ENCODE results near the gene UBAP1. TPM values are rescaled to one million over a fixed set of nuclear protein-coding genes. Genes with fewer than 3 reads are reported as not detected.
"Not testable (repeated sequence)": the region's sequence is repeated elsewhere in the genome, so short reads cannot be mapped to it uniquely, and the experiment has no call there.

Gene UBAP1
- total RNA-seq, 1 donor = 25.3 TPM

DNA sequence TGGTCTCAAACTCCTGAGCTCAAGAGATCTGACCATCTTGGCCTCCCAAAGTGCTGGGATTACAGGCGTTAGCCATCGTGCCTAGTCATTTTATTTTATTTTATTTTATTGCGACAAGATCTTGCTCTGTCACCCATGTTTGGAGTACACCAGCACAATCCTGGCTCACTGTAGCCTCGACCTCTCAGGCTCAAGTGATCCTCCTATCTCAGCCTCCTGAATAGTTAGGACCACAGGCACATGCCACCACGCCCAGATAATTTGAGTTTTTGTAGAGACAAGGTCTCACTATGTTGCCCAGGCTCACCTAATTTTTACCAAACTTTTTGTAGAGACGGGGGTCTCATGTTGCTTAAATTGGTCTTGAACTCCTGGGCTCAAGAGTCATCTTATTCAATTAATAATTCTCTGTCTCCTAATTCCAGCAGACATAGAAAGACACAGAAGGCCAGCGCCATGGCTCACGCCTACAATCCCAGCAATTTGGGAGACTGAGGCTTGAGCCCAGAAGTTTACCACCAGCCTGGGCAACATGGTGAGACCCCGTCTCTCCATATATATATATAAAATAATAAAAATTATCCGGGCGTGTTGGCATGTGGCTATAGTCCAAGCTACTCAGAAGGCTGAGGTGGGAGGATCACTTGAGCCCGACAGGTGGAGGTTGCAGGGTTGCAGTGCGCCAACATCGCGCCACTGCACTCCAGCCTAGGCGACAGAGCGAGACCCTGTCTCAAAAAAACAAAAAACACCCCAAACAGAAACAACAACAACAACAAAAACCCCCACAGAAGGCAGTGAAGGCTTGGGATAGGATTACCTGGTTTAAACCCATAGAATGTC lies 1.0 kb upstream of the UBAP1 start:
- DNase-seq (ENCODE audit: low read depth in 2 of 3, low spot score in 2 of 3) = no peak

DNA sequence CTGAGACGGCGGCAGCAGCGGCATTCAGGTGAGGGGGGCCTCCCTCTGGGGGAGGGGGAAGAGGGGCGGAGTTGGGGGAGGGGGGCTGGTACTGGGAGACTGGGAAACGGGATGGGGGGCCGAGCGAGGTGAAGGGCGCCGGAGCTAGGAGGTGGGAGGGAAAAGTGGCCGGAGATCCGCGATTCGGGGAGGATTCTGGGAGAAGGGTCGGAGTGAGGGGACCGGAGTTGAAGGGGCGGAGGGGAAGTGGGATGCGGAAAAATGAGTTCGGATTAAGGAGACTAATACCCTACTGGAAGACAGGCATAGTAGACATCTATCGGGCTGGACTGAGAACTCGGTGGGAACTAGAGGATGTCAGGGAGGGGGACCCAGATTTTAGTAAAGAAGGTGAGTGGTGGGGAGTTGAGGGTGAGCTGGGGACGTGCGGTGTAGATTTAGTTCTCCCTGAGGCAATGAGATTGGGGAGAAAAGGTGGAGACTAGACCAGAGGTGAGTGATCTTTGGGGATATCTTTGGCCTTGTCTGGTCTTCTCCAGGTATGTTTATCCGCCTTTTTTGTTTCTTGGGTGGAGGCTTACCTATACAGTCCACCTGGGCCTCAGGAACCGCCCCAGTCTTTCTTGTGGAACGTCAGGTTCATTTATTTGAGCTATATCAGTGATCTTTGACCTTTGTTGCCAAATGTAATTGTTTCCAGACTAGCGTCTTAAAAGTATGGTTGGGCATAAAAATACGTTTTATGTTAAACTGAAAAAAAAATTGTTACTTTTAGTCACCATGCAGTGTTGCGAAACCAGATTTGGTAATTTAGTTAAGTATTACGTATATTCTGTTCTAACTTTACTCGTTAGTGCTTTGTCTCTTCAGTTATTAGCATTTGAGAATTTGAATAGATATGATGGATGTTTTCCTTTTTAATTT lies 632 bp downstream of the UBAP1 start:
- peak in 1 of 3 donors; percentile 24 for DNase-seq (ENCODE audit: low read depth in 2 of 3, low spot score in 2 of 3)

DNA sequence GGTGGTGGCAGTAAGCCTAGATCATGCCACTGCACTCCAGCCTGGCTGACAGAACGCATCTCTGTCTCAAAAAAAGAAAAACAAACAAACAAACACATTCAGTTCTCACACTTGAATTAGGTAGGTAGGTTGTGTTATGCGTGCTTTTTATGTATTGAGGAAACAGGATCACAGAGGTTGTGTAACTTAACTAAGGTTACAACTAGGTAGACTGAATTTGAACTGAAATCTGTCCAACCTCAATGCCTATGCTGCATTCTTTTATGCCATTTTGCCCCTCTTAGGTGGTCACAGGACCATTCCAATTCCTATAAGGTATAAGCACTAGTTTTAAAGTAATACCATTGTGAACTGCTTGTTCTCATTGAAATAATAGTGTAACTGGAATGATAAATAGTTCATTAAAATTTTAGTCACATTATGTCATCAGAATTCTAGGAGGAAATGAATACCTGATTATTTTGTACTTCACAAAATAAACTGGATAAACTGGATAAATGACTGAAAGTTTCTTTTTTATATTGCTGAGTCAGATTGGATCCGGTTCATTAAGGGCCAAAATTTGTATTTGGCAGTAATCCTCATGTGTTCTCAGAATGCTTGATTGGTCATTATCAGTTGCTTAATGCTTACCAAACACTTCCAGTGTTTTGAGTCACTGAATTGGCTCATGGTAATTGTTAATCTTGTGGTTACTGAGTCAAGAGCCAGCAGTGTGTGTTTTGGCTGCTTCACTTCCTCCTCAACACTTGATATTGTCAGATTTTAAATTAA lies 7.1 kb downstream of the UBAP1 start:
- peak in 2 of 3 donors; percentile 78 to 83 for DNase-seq (ENCODE audit: low read depth in 2 of 3, low spot score in 2 of 3)

DNA sequence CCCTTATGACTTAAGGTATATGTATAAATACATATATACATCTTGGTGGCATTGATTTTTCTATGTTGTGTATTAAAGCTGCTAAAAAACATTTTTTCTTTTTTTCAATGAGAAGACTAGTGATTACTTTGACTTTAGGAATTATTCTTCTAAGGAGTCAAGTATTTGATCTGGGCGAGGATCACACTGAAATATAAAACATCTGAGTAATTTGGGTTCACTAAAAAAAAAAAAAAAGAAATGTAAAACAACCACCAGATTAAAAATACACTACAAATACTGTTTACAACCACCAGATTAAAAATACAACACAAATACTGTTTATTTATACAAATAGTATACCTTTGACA lies 9.0 kb downstream of the UBAP1 start:
- DNase-seq (ENCODE audit: low read depth in 2 of 3, low spot score in 2 of 3) = no peak

DNA sequence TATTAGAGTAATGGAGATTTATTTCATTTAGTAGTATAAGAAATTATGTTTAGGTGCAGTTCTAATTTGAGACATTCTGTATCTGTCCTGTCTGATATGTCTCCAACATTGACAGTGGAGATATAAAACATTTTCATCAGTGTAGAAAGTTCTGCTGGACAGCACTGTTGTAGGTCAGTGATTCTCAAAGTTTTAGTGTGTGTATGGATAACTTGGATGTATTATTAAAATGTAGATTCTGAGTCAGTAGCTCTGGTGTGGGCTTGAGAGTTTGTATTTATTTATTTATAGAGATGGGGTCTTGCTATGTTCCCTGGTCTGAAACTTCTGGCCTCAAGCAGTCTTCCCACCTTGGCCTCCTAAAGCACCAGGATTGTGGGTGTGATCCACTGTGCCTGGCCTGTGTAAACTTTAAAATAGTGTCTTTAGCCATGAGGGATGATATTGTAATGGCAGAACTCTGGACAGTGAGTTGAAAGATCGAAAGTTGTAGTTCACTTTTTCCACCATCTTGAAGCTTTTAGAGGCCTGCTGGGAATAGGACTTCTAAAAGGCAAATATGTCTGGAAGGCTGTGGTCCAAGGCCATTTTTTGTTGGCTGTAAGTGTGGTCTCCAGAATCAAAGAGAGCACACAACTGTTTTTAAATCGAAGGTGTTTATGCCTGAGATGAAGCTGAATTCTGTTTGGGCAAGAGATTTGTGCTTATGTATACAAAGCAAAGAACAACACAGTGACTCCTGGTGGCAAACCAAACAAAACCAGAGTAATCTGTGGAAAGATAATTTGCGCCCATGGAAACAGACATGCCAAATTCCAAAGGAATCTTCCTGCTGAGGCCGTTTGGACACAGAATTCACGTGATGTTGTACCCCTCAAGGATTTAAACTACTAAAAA lies 12.4 kb downstream of the UBAP1 start:
- DNase-seq (ENCODE audit: low read depth in 2 of 3, low spot score in 2 of 3) = no peak

DNA sequence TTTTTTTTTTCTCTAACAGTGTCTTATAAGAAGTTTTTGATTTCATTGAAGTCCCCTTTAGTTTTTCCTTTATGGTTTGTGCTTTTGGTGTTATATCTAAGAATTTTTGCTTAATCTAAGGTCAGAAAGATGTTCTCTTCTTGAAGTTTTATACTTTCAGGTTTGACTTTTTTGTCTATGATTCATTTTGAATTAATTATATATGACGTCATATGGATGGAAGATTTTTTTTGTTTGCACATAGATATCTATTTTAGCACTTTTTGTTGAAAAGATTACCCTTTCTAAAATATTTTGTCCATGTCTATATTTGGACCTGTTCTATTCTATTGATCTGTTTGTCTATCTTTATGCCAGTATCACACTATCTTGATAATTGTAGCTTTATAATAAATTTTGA lies 16.3 kb downstream of the UBAP1 start:
- DNase-seq (ENCODE audit: low read depth in 2 of 3, low spot score in 2 of 3) = no peak

DNA sequence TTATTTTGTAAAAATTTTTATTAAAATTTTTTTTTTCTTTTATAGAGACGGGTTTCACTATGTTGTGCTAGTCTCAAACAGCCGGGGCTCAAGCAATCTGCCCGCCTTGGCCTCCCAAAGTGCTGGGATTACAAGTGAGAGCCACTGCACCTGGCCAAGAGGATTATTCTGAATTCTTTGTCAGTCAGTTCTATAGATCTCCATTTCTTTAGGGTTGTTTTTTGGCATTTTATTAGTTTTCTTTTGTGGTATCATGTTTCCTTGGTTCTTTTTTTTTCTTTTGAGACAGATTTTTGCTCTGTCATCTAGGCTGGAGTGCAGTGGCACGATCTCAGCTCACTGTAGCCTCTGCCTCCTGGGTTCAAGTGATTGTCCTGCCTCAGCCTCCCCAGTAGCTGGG lies 18.4 kb downstream of the UBAP1 start:
- DNase-seq (ENCODE audit: low read depth in 2 of 3, low spot score in 2 of 3) = not testable (repeated sequence)

DNA sequence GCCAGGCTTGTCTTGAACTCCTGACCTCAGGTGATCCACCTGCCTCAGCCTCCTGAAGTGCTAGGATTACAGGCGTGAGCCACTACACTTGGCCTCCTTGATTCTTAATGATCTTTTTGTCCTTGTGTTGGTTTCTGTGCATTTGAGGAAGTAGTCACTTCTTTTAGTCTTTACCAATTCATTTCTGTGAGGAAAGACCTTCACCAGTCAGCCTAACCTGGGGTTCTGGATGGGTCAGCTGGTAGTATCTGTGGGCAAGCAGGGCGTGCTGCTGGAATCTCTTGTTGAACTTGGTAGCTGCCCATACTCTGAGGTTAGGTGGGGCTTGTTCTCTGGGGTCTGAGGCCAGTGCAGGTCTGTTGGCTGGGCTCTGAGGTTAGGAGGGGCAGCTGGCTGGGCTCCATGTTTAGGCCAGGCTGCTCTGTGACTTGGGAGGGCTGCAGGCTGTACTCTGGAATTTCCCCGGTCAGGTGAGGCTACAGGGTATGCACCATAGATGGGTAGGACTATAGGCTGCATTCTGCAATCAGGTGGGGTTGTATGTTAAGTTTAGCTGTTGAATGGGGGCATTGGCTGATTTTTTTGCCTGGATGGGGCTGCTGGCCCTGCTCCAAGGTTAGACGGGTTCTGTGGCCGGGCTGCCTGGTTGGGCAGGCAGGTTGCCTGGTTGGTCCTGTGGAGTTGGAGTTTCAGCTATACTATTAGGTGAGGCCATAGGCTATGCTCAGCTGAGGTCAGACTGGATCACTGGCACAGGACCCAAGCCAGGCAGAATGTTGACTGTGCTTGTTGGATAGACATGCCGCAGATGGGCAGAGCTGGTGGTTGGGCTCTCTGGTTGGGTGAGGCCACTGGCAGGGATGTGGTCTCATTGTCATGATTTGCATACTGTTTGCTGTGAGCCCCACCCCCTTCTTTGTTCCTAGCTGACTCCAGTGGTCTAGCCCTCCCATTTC lies 19.2 kb downstream of the UBAP1 start:
- no peak for DNase-seq (ENCODE audit: low read depth in 2 of 3, low spot score in 2 of 3)

DNA sequence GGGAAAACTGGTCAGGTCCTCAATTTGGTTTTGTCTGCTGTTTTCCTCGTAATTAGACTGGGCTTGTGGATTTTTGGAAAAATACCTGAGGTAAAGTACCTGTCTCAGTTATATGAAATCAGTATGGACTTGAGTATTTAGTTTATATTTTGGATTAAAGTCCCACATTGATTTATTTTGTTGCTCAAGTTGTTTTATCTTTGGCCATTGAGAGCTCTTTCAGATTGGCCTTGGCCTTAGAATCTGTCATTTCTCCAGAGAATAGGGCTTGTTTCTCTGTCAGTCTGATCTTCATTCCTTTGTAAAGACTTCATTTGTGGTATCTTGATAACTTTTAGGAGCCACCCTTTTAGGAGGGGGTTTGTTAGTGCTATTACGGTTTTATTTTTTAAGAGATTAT lies 21.2 kb downstream of the UBAP1 start:
- DNase-seq (ENCODE audit: low read depth in 2 of 3, low spot score in 2 of 3) = no peak

DNA sequence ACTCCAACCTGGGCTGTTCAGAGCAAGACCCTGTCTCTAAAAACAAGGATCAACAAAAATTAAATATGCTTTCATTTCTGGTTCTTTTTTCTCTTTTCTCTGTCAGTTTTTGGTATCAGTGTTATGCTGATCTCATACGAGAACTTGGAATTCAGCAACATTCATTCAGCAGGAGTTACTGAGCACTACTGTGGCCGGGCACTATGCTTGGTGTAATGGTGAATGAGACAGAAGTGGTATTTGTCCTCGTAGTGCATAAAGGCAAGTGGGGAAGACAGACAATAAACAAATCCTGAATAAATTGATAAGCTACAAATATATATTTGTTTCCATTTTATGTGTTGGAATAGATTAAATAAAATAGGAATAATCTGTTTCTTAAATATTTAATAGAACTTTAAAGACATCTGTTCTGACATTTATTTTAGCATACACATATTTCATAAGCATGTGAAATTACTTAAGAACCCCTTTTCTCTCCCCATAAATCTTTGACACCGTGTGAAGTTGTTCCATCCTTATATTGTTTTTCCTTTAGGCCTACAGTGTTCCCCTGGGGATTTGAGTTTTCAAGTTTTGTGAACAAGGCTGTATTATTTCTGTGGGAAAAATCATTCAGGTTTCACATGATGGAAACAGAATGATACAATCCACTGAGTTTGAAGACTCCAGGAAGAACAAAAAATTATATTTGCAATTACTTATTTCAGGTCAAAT lies 24.6 kb downstream of the UBAP1 start:
- no peak for DNase-seq (ENCODE audit: low read depth in 2 of 3, low spot score in 2 of 3)

DNA sequence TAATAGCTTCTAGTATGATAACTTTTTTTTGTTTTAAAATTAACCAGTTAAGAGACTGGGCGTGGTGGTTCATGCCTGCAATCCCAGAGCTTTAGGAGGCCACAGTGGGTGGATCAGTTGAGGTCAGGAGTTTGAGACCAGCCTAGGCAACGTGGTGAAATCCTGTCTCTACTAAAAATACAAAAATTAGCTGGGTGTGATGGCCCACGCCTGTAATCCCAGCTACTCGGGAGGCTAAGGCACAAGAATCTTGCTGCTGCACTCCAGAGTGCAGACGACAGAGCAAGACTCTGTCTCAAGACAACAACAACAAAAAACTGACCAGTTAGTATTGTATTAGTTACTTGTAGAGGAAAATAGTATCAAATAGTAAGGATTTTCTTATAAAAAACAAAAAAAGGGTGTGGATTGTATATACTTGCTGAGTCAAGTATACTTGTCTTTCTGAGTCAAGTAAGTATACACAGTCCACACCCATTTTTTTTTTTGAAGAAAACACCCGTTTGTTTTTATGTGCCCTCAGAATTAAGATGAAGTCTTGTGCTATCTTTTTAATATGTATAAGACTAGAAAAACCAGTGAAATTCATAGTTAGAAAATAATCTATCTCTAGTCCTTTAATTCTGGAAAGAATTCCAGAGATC lies 25.3 kb downstream of the UBAP1 start:
- DNase-seq (ENCODE audit: low read depth in 2 of 3, low spot score in 2 of 3) = no peak

DNA sequence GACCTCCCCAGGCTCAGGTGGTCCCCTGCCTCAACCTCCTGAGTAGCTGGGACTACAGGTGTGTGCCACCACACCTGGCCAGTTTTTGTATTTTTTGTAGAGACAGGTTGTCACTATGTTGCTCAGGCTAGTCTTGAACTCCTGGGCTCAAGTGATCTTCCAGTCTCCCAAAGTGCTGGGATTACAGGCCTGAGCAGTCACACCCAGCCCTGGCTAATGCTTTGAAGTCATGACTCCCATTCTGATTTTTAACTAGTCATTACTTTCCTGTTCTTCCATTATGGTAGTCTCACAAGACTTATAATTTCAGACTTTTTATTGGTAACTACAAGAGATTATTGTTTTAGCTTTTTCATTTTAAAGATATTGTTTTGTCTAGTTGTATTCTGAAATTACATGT lies 26.3 kb downstream of the UBAP1 start:
- no peak for DNase-seq (ENCODE audit: low read depth in 2 of 3, low spot score in 2 of 3)

DNA sequence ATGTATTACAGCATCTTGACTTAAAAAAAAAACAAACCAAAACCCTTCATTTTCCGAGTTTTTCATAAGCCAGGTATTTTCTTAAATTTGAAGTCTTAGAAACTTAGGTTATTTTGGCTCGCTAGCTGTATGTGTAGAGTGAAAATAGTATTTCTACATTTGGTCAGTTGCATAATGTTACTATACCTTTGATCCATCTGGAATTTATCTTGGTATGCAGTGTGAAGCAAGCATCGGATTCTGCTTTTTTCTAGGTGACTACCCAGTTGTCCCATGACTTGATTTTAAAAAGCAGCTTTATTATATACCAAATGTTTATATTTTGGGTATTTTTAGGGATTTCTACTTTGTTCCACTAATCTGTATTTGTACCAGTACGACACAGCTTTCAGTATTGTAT lies 27.7 kb downstream of the UBAP1 start:
- no peak for DNase-seq (ENCODE audit: low read depth in 2 of 3, low spot score in 2 of 3)

DNA sequence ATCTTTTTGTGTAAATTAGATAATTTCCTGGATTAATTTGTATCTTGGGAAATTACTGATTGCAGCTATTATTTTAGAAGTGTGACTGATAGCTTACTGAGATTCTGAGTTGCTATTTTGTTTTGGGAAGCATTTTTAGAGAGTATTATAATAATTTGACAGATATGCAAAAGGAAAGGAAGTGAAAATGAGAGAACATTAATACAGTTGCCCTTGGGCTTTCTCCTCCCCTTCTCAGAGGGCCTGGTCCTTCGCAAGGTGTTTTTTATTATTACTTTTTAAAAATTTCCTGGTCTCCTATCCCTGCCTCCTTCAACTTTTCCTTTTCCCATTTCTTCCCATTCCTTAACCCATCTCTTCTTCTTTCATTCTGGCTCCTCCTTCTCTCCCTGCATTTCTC lies 32.6 kb downstream of the UBAP1 start:
- no peak for DNase-seq (ENCODE audit: low read depth in 2 of 3, low spot score in 2 of 3)

DNA sequence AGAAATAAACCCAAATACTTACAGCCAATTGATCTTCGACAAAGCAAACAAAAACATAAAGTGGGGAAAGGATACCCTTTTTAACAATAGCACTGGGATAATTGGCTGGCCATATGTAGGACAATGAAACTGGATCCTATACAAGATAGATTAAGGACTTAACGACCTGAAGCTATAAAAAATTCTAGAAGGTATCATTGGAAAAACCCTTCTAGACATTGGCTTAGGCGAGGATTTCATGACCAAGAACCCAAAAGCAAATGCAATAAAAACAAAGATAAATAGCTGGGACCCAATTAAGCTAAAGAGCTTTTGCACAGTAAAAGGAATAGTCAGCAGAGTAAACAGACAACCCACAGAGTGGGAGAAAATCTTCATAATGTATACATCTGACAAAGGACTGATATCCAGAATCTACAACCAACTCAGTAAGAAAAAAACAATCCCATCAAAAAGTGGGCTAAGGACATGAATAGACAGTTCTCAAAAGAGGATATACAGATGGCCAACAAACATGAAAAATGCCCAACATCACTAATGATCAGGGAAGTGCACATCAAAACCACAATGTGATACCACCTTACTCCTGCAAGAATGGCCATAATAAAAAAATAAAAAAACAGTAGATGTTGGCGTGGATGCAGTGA lies 35.6 kb downstream of the UBAP1 start:
- not testable (repeated sequence) for DNase-seq (ENCODE audit: low read depth in 2 of 3, low spot score in 2 of 3)

DNA sequence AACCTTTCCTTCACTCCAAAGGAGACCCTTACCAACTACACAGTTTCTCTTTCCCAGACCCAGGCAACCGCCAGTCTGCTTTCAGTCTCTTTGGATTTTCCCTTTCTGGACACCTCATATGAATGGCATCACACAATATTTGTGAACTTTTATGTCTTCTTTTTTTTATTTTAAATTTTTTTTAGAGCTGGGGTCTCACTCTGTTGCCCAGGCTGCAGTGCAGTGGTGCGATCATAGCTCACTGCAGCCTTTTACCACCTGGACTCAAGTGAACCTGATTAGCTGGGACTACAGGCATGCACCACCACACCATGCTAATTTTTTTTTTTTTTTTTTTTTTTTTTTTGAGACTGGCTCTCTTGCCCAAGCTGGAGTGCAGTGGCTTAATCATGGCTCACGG lies 37.5 kb downstream of the UBAP1 start:
- DNase-seq (ENCODE audit: low read depth in 2 of 3, low spot score in 2 of 3) = no peak

DNA sequence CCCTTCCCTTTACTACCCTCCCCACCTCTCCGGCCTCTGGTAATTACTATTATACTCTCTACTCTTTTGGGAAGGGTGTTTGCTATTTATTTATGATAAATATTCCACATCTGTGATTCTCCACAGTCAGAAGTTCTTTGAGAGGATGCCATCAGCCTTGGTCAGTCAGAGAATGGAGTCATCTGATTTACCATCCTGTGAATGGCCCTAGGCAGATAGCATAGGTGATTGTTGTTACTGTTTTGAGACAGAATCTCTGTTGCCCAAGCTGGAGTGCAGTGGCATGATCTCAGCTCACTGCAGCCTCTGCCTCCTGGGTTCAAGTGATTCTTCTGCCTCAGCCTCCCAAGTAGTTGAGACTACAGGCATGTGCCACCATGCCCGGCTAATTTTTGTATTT lies 38.2 kb downstream of the UBAP1 start:
- DNase-seq (ENCODE audit: low read depth in 2 of 3, low spot score in 2 of 3) = not testable (repeated sequence)
